WTC11 (cell line): ENCODE results near the gene AKR7A2.

Source experiments
- CTCF ChIP-seq: fragments of 200-600 bp; IDR thresholded peaks from 2 replicates; pipeline ENCODE4 v1.8.0; 2022; ENCODE audit warnings: antibody characterized with exemption
- HMGXB4 ChIP-seq: sonication (generic); formaldehyde crosslinking; IDR thresholded peaks from 2 replicates; pipeline ENCODE4 v1.8.1; 2023; ENCODE audit warnings: mild to moderate bottlenecking, moderate library complexity, missing genetic modification reagents
- MAX ChIP-seq: sonication (generic); formaldehyde crosslinking; IDR thresholded peaks from 2 replicates; pipeline ENCODE4 v1.8.0; 2022; ENCODE audit warnings: mild to moderate bottlenecking, missing genetic modification reagents
- PRDM15 ChIP-seq: sonication (generic); formaldehyde crosslinking; IDR thresholded peaks from 2 replicates; pipeline ENCODE4 v1.8.0; 2022; ENCODE audit warnings: missing genetic modification reagents
- ZNF281 ChIP-seq: sonication (generic); formaldehyde crosslinking; IDR thresholded peaks from 2 replicates; pipeline ENCODE4 v1.8.0; 2023; ENCODE audit warnings: mild to moderate bottlenecking, missing genetic modification reagents

- no peak for TF ChIP-seq MAX (CRISPR knock-in tag)
- no peak for TF ChIP-seq CTCF
- no peak for TF ChIP-seq PRDM15 (CRISPR knock-in tag)
- TF ChIP-seq HMGXB4 (CRISPR knock-in tag), result no peak
- TF ChIP-seq ZNF281, result no peak
Measured at GRCh38 chr1:19344831-19345230, 32.9 kb upstream of the AKR7A2 start.
